Activated CD4-positive, alpha-beta T cell treated with anti-CD3 and anti-CD28 coated beads, Interleukin-2, Interleukin-4, amounts not matched to agents 100 ng/mL and 50 ng/mL, durations not matched to agents 16 hours and 8 hours (primary cell): Measurements from ENCODE around the gene UTY.

Source experiments
- DNase-seq: peaks from one replicate; pipeline ENCODE4 v3.0.0-alpha.2; 2020; ENCODE audit warnings: low spot score

UTY gene

DNA sequence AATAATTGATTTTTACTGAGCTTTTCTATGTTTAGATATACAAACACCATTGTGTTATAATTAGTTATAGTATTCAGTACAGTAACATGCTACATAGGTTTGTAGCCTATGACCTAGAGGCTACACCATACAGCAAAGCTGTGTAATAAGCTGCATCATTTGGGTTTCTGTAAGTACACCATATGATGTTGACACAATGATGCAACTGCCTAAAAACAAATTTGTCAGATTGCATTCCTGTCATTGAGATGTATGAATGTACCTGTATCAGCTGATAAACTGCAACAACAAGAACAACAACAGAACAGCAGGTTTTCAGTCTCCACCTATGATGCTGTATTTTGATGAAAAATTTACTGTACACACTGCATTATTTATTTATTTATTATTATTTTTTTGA is 64.3 kb downstream of the UTY start:
- no peak for DNase-seq

- no peak for DNase-seq
These were observed 81.0 kb downstream of the UTY start for GRCh38 chrY:13398876-13399275.

GRCh38 chrY:13381110-13381683 is 98.6 kb downstream of the UTY start:
- DNase-seq: no peak

GRCh38 chrY:13370868-13371800 is 108.7 kb downstream of the UTY start:
- DNase-seq: no peak

- no peak for DNase-seq
These were observed 109.6 kb downstream of the UTY start for GRCh38 chrY:13370245-13370644.

DNA sequence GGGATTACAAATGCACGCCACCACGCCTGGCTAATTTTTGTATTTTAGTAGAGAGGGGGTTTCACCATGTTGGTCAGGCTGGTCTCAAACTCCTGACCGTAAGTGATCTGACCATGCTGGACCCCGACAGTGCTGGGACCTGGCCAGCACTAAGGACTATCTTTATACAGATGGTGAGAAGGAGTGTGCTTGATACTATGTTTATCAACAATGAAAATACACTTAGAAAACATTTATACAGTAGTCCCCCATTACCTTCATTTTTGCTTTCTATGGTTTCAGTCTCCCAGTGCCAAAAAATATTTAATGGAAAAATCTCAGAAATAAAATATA is 111.4 kb downstream of the UTY start:
- DNase-seq: no peak

DNA sequence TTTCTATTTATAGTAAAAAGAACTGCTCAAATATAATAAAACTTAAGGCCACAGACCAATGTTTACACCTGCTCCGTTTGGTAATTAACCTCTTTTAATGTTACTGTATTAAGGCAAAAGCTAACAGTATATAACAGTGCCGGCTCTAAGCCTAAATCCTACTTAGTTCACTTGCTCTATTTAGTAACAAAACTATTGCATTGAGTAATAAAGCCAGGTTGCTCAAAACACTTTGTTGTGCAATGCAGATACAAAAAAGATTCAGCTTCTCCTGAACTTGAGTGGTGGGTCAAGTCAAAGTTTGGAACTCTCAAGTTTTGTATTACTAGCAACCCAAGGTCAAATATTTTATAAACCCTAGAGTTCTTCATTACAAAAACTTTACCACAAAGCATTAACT is 116.2 kb downstream of the UTY start:
- no peak for DNase-seq

GRCh38 chrY:13362662-13363061 is 117.2 kb downstream of the UTY start:
- no peak for DNase-seq

DNA sequence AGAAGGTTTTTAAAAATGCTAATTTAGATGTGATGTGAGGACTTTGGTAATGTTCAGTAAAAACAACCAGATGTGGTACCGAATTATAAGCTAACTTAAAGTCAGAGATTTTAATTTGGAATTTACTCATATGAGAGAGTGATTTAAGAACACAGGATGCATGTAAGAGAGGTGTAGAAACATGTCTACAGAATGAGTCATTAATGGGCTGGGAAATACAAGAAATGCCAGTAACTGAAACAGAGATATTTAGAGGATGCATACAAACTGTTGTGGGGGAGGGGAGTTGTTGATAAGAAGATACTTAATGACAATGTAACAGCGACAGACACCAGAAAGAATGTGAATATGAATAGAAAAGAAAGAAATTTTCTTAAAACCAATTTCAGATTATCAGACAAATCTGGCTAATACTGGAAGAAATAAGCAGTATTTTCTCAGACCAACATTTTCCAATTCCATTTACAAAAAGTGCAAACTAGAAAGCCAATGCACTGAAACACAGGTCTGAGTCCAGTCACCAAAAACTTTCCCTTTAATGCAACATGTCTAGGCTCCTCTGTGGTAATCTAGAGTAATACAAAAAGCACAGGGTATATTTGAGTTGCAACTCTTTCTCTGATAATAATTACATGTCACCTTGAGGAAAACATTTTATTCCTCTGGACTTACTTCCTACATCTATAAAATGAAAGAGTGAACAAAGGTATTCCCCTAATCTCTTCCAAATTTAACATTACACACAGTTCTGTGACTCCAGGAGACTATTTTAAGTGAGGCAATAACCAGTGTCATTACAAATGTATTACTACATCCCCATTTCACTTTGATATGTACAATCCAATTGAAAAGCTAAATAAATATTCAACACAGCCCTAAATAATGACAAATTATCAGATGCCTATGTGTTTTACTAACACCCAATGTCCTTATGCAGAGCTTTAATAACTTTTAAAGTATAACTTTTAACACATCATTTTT is 117.9 kb downstream of the UTY start:
- DNase-seq: no peak

GRCh38 chrY:13351443-13351842 is 128.4 kb downstream of the UTY start:
- no peak for DNase-seq

DNA sequence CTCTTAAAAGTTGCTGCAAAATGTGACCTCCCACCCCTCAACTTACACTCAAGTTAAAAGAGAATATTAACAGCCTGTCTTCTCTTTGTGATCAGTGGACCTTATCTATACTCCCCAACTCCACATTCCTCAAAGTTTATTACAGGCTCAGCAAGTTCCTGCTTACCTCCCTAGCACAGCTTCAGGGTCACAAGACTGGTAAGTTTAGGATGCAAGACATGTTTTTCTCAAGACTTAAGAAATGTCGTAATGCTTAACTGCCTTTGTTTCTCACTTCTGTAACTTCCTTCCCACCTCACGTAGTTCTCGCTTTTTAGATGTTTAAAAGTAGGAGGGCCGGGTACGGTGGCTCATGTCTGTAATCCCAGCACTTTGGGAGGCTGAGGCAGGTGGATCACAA is 132.7 kb downstream of the UTY start:
- DNase-seq: no peak

GRCh38 chrY:13345549-13345948 is 134.3 kb downstream of the UTY start:
- DNase-seq: no peak

DNA sequence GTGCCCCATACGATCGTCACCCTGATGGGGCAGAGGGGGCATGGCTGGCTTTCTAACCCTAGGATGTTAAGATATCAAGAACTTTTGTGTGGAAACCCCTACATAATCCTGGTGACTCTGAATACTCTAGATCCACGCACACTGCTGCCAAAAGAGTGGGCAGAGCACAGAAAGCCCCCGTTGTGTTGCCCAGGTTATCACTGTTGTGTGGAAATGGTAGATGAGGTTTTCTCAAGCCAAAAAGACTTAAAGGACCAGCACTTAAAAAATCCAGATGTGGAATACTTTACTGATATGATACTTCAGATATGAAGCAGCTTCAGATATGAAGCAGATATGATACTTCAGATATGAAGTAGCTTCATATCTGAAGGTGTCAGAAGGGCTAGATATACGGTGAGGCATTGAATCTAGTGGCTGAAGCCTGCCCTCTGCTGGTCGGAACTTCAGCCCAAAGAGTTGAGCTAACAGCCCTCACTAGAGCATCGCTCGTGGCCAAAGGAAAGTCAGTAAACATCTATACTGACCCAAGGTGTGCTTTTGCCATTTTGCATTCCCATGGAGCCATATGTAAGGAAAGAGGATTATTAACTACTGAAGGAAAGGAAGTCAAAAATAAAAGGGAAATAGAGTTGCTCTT is 136.4 kb downstream of the UTY start:
- no peak for DNase-seq

GRCh38 chrY:13339939-13340338 is 139.9 kb downstream of the UTY start:
- no peak for DNase-seq

DNA sequence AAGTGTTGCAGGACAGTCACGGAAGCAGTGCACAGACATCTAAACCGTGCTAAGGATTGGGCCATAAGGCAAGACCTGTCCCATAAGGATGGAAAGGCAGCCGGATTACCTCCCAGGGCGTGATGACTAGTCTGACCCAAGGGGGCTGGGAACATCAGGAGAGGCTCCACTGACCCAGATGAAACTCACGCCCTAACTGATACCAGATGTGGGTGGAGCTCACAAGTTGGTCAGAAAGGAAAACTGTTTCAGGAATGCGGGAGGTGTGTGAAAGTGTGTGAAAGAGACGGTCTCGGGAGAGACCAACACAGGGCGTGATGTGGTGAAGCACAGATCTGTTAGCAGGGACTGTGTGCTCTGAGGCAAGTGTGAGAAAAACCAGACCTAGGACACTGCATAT is 140.5 kb downstream of the UTY start:
- no peak for DNase-seq

GRCh38 chrY:13338711-13339110 is 141.1 kb downstream of the UTY start:
- no peak for DNase-seq

DNA sequence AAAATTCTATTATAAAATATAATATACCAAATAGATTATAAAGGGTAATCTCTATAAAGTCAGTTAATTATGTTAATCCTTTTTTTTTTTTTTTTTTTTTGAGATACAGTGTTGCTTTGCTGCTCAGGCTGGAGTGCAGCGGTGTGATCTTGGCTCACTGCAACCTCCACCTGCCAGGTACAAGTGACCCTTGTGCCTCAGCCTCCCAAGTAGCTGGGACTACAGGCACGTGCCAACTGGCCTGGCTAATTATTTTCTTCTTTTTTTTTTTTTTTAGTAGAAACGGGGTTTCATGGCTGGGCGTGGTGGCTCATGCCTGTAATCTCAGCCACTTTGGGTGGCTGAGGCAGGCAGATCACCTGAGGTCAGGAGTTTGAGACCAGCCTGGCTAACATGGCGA is 141.9 kb downstream of the UTY start:
- DNase-seq: no peak

DNA sequence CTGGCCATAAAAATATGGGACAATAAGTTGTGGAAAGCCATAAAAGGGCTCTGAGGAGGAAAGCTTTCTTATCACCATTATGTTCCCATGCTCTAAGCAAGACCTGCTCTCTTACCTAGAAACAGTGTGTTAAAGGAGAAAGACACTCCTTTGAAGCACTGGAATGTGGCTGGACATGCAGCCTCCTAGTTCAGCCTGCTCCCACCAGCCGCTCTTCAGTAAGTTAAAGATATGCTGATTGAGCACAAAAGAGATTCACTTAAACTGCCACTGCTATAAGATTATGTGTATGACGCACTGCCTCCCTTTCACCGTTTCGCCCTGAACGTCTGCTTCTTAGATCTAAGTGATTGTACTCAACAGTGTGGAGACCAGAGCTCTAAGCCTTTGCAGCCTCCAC is 146.0 kb downstream of the UTY start:
- no peak for DNase-seq

- no peak for DNase-seq
These were observed 149.2 kb downstream of the UTY start for GRCh38 chrY:13330651-13331050.

DNA sequence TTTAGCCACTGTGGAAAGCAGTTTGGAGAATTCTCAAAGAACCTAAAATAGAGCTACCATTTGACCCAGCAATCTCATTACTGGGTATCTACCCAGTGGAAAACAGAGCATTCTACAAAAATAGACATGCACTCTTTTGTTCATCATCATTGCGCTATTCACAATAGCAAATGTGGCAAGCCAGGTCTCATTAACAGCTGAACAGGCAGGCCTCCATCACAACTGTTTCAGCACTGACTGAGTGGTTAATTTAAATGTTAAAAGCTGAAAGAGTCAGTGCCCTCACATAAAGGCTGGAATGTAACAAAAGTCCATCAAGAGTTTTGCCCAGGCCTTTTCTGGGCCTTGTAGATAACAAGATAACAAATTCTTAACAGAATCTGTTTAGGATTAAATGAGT is 166.9 kb downstream of the UTY start:
- no peak for DNase-seq

DNA sequence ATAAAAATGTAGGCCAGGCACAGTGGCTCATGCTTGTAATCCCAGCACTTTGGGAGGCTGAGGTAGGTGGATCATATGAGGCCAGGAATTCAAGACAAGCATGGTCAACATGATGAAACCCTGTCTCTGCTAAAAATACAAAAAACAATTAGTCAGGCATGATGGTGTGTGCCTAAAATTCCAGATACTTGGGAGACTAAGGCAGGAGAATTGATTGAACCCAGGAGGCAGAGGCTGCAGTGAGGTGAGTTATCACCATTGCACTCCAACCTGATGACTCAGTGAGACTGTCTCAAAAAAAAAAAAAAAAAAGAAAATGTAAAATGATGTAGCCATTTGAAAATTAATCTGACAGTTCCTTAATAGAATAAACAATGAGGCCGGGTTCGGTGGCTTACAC is 171.9 kb downstream of the UTY start:
- DNase-seq: no peak

DNA sequence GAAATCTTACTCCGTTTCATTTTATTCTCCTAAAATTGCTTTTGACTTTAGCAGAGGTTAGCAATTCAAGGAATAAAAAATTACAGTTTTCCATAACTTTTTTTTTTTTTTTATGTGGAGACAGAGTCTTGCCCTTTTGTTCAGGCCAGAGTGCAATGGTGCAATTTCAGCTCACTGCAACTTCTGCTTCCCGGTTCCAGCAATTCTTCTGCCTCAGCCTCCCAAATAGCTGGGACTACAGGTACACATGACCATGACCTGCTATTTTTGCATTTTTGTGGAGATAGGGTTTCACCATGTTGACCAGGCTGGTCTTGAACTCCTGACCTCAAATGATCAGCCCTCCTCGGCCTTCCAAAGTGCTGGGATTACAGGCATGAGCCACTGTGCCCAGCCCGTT is 179.0 kb downstream of the UTY start:
- no peak for DNase-seq
